ENCODE results near the gene CD59.

- TF ChIP-seq CTCF (IDR thresholded peaks at IDR 0.05): no peak
- TF ChIP-seq POLR2A (IDR thresholded peaks at IDR 0.05): no peak
Measured at GRCh38 chr11:33769542-33769941, 33.3 kb upstream of the CD59 start.
